HCT116 (cell line): ENCODE results near the gene RNU5D-1. TPM values are rescaled to one million over a fixed set of nuclear protein-coding genes. Genes with fewer than 3 reads are reported as not detected.

Experiments
- ATAC-seq: fragments of 200-7000 bp; cut with Tn5 transposase; 2 replicates; pipeline ENCODE4 v1.9.1; 2020; ENCODE audit warnings: mild to moderate bottlenecking, moderate library complexity
- BruUV-seq: library from RNA; stranded (reverse); fragments of 400-500 nt; replicated peaks from 2 replicates; lab custom pipeline; 2021; lab: Mats Ljungman, UMichigan
- CTCF ChIA-PET: fragments of 300-600 bp; sonication (Branson Sonifier 250); formaldehyde crosslinking; loops from one replicate; lab custom pipeline; 2021; ENCODE audit warnings: antibody characterized with exemption; lab: Charles Lee
- POLR2A ChIA-PET: fragments of 300-600, 350-600 bp; sonication (Branson Sonifier 250); formaldehyde crosslinking; loops from one replicate; lab custom pipeline; 2021; ENCODE audit warnings: antibody characterized with exemption; lab: Charles Lee
- RAD21 ChIA-PET, 2 experiments: fragments of 300-600 bp; sonication (Branson Sonifier 250); formaldehyde crosslinking; loops; one replicate each; lab custom pipeline; 2023; ENCODE audit warnings: low total read pairs in 2 of 2; ENCODE audit not compliant: uncharacterized antibody in 2 of 2, unreplicated experiment in 2 of 2, low non-redundant PET in 1 of 2; lab: Charles Lee
- DNase-seq: peaks from one replicate; pipeline ENCODE4 v3.0.0-alpha.2; 2010; ENCODE audit warnings: low read depth, low spot score
- H2AFZ ChIP-seq: fragments of 200-600 bp; shearing (Covaris generic), sonication (generic); 2 replicates; pipeline ENCODE4 v1.6.1; 2017; ENCODE audit warnings: low read depth, mixed run types, mixed read lengths, antibody characterized with exemption, low read length; ENCODE audit not compliant: poor library complexity, severe bottlenecking
- H3K27ac ChIP-seq: 2 replicates; pipeline ENCODE4 v1.5.1; 2012; ENCODE audit warnings: low read depth, low read length
- H3K27me3 ChIP-seq: fragments of 200-600 bp; sonication (generic); 2 replicates; pipeline ENCODE4 v1.6.1; 2016; ENCODE audit warnings: mixed run types, low read length, mixed read lengths; ENCODE audit not compliant: insufficient read depth
- H3K36me3 ChIP-seq, 2 experiments: fragments of 200-500 bp in 1 of 2; fragments of 200-600 bp in 1 of 2; sonication (Bioruptor generic) in 1 of 2; sonication (generic) in 1 of 2; 2 replicates each; pipeline versions ENCODE4 v1.5.1 to v1.6.1; 2014 to 2016; ENCODE audit warnings: low read length in 2 of 2, inconsistent platforms in 1 of 2, mixed read lengths in 1 of 2, mixed run types in 1 of 2; ENCODE audit not compliant: insufficient read depth in 2 of 2, control insufficient read depth in 1 of 2
- H3K4me1 ChIP-seq, 2 experiments: fragments of 200-600 bp in 1 of 2; sonication (generic) in 1 of 2; 2 replicates each; pipeline versions ENCODE4 v1.5.1 to v1.6.1; 2012 to 2017; ENCODE audit warnings: low read length in 2 of 2, inconsistent platforms in 1 of 2, mild to moderate bottlenecking in 1 of 2, mixed read lengths in 1 of 2, mixed run types in 1 of 2, moderate library complexity in 1 of 2; ENCODE audit not compliant: insufficient read depth in 2 of 2, control insufficient read depth in 1 of 2
- H3K4me2 ChIP-seq: fragments of 200-600 bp; sonication (generic); 2 replicates; pipeline ENCODE4 v1.6.1; 2017; ENCODE audit warnings: mixed run types, low read length, mixed read lengths
- H3K4me3 ChIP-seq, 2 experiments: fragments of 200-600 bp in 1 of 2; sonication (generic) in 1 of 2; replicated peaks in 1 of 2; 2 replicates each; pipeline ENCODE4 v1.5.1; 2011 to 2016; ENCODE audit warnings: low read length in 2 of 2, control low read depth in 1 of 2, low read depth in 1 of 2, mild to moderate bottlenecking in 1 of 2, mixed read lengths in 1 of 2, mixed run types in 1 of 2
- H3K79me2 ChIP-seq: fragments of 200-600 bp; sonication (generic); 2 replicates; pipeline ENCODE4 v1.6.1; 2017; ENCODE audit warnings: mild to moderate bottlenecking, mixed run types, low read length, moderate library complexity, mixed read lengths; ENCODE audit not compliant: insufficient read depth
- H3K9ac ChIP-seq: fragments of 200-600 bp; sonication (generic); 2 replicates; pipeline ENCODE4 v1.6.1; 2016; ENCODE audit warnings: low read length, mixed read lengths
- H3K9me2 ChIP-seq: fragments of 200-600 bp; sonication (generic), shearing (Covaris generic); 2 replicates; pipeline ENCODE4 v1.6.1; 2017; ENCODE audit warnings: mixed run types, mild to moderate bottlenecking, moderate library complexity; ENCODE audit not compliant: insufficient read depth
- H3K9me3 ChIP-seq, 2 experiments: fragments of 200-500 bp in 1 of 2; fragments of 200-600 bp in 1 of 2; sonication (Bioruptor generic) in 1 of 2; sonication (generic) in 1 of 2; 2 replicates each; pipeline ENCODE4 v1.6.1; 2014 to 2017; ENCODE audit warnings: low read length in 2 of 2, mixed read lengths in 2 of 2, inconsistent platforms in 1 of 2, low read depth in 1 of 2, mild to moderate bottlenecking in 1 of 2, mixed run types in 1 of 2, moderate library complexity in 1 of 2; ENCODE audit not compliant: control insufficient read depth in 1 of 2, insufficient read depth in 1 of 2
- H4K20me1 ChIP-seq: fragments of 200-600 bp; sonication (generic), shearing (Covaris generic); 2 replicates; pipeline ENCODE4 v1.6.1; 2017; ENCODE audit warnings: mixed run types, mild to moderate bottlenecking, moderate library complexity; ENCODE audit not compliant: insufficient read depth
- ATF3 ChIP-seq: IDR thresholded peaks from 2 replicates; pipeline ENCODE4 v1.6.1; 2012
- CBX3 ChIP-seq: IDR thresholded peaks from 2 replicates; pipeline ENCODE4 v1.6.1; 2012; ENCODE audit warnings: low read depth
- CTCF ChIP-seq, 3 experiments: fragments of 200-600 bp in 1 of 3; sonication (generic) in 1 of 3; IDR thresholded peaks in 2 of 3; conservative IDR thresholded peaks in 1 of 3; 2 replicates each; pipeline ENCODE4 v1.5.1; 2012 to 2017; ENCODE audit warnings: low read depth in 2 of 3, low read length in 2 of 3, antibody characterized with exemption in 1 of 3, borderline replicate concordance in 1 of 3, control low read depth in 1 of 3, mild to moderate bottlenecking in 1 of 3, mixed read lengths in 1 of 3, mixed run types in 1 of 3, moderate library complexity in 1 of 3; ENCODE audit not compliant: insufficient read depth in 1 of 3
- ELF1 ChIP-seq: IDR thresholded peaks from 2 replicates; pipeline ENCODE4 v1.6.1; 2012; ENCODE audit warnings: low read depth, borderline replicate concordance
- EZH2 ChIP-seq: fragments of 200-600 bp; sonication (generic); IDR thresholded peaks from 2 replicates; pipeline ENCODE4 v1.6.1; 2017; ENCODE audit warnings: antibody characterized with exemption, mixed run types
- EZH2phosphoT487 ChIP-seq: fragments of 200-600 bp; IDR thresholded peaks from 2 replicates; pipeline ENCODE4 v1.6.1; 2018; ENCODE audit warnings: antibody characterized with exemption, borderline replicate concordance
- MAX ChIP-seq: IDR thresholded peaks from 2 replicates; pipeline ENCODE4 v1.6.1; 2012
- POLR2A ChIP-seq: IDR thresholded peaks from 2 replicates; pipeline ENCODE4 v1.7.0; 2011; ENCODE audit warnings: borderline replicate concordance; ENCODE audit not compliant: insufficient read depth, insufficient read length; ENCODE audit errors: extremely low read depth
- POLR2AphosphoS5 ChIP-seq: IDR thresholded peaks from 2 replicates; pipeline ENCODE4 v1.6.1; 2011; ENCODE audit warnings: mild to moderate bottlenecking, low read depth, low read length, moderate library complexity
- RAD21 ChIP-seq: IDR thresholded peaks from 2 replicates; pipeline ENCODE4 v1.6.1; 2012; ENCODE audit warnings: low read depth, mild to moderate bottlenecking
- REST ChIP-seq: IDR thresholded peaks from 2 replicates; pipeline ENCODE4 v1.6.1; 2012; ENCODE audit warnings: low read depth
- SIN3A ChIP-seq: IDR thresholded peaks from 2 replicates; pipeline ENCODE4 v1.6.1; 2012; ENCODE audit warnings: low read depth
- SP1 ChIP-seq: IDR thresholded peaks from 2 replicates; pipeline ENCODE4 v1.6.1; 2012; ENCODE audit warnings: low read depth
- SRF ChIP-seq: IDR thresholded peaks from 2 replicates; pipeline ENCODE4 v1.6.1; 2012; ENCODE audit warnings: low read depth
- TCF7L2 ChIP-seq: IDR thresholded peaks from 2 replicates; pipeline ENCODE4 v1.7.0; 2011; ENCODE audit warnings: borderline replicate concordance, inconsistent platforms; ENCODE audit not compliant: insufficient read depth, insufficient read length; ENCODE audit errors: extremely low read depth
- ZFX ChIP-seq: fragments of 450-650 bp; IDR thresholded peaks from 2 replicates; pipeline ENCODE4 v1.6.1; 2017
- ZNF274 ChIP-seq: fragments of 200-500 bp; sonication (Bioruptor generic); IDR thresholded peaks from 2 replicates; pipeline ENCODE4 v1.6.1; 2014; ENCODE audit warnings: mild to moderate bottlenecking, low read depth, low read length, inconsistent platforms
- intact Hi-C: fragments of 100-400 bp; cut with micrococcal nuclease; formaldehyde crosslinking; loops from 2 replicates; pipeline ENCODE4 v1.10.0; 2022
- total RNA-seq: library from RNA; stranded (reverse); gene quantifications from one replicate; pipeline ENCODE4 v1.2.1, GENCODE V29; 2021; ENCODE audit not compliant: unreplicated experiment

The RNU5D-1 gene
- total RNA-seq, 1 experiment from 2014 or later: not detected

- BruUV-seq: no TSS peak
- Histone ChIP-seq H3K27ac (no peak overlapping the region), H3K9me3 (no peaks in the 10 kb centered on the region), H4K20me1 (no peaks in the 10 kb centered on the region), H3K36me3 (no peaks in the 10 kb centered on the region), H2AFZ (peak overlapping the region; percentile 83), H3K79me2 (no peaks in the 10 kb centered on the region), H3K27me3 (0 out of 2 replicates have a peak, but pooled peaks cover 4% of the 10 kb centered on the region), H3K9ac (peak overlapping the region; percentile 48), H3K9me2 (no peaks in the 10 kb centered on the region), H3K4me3 (peak overlapping the region in 1 of 2 experiments; percentile 25; a peak in 1 of 4 replicates), H3K4me2 (peak overlapping the region; percentile 62), H3K4me1 (peaks cover 18 to 41% of the 10 kb centered on the region in 2 experiments)
- intact Hi-C loops: no loop called here
- DNase-seq (peak; percentile 53), ATAC-seq (peak; percentile 75)
- POLR2A ChIA-PET: interaction anchor here (0.9 to 5.3 kb wide), 4 partner anchors 13 to 22 kb away, joined by 3 to 64 read pairs (median 8); partner anchors contain the start of gene RNU5D-1
- no peak for TF ChIP-seq ZFX
- no peak; the same call in 1 of the 2 replicates for TF ChIP-seq ELF1
- no peak for TF ChIP-seq EZH2phosphoT487
- no peak for TF ChIP-seq SRF
- no peak for TF ChIP-seq REST
- peak; percentile 69 to 82 (median 82) for TF ChIP-seq CTCF (IDR thresholded peaks at IDR 0.05 in 2 of 3, conservative IDR thresholded peaks at IDR 0.05 in 1 of 3; ENCODE audit: borderline replicate concordance in 1 of 3, insufficient read depth in 1 of 3, low read depth in 2 of 3, low read length in 2 of 3)
- TF ChIP-seq TCF7L2: no peak
- peak; percentile 73 for TF ChIP-seq RAD21
- no peak for TF ChIP-seq ATF3
- no peak for TF ChIP-seq SP1
- TF ChIP-seq POLR2A: no peak
- no peak for TF ChIP-seq SIN3A
- TF ChIP-seq POLR2AphosphoS5: no peak
- peak; percentile 37; the same call in 1 of the 2 replicates for TF ChIP-seq MAX
- no peak for TF ChIP-seq EZH2
- no peak for TF ChIP-seq ZNF274
- no peak for TF ChIP-seq CBX3
- CTCF ChIA-PET: interaction anchor here (0.8 kb wide), 2 partner anchors 9 to 13 kb away, joined by 3 read pairs; no protein-coding TSS in a partner anchor
- RAD21 ChIA-PET: no interaction called here
Observed at GRCh38 chr1:44707959-44708831, 22.8 kb downstream of the RNU5D-1 start.
